K562 (cell line): ENCODE data around the gene PPT2. TPM values are rescaled to one million over a fixed set of nuclear protein-coding genes. Genes with fewer than 3 reads are reported as not detected.

Source experiments
- ATF3 ChIP-seq, 2 experiments: fragments of 450-650 bp in 1 of 2; sonication (generic) in 1 of 2; formaldehyde crosslinking in 1 of 2; IDR thresholded peaks in 1 of 2; conservative IDR thresholded peaks in 1 of 2; 2 replicates each; pipeline versions ENCODE4 v1.6.1 to v1.8.1; 2016 to 2023; ENCODE audit warnings: mild to moderate bottlenecking in 2 of 2, moderate library complexity in 2 of 2, inconsistent platforms in 1 of 2, missing genetic modification reagents in 1 of 2
- BCL6 ChIP-seq: fragments of 250-450 bp; sonication (Bioruptor Pico); IDR thresholded peaks from 2 replicates; pipeline ENCODE4 v1.4.0; 2020
- CHD2 ChIP-seq: IDR thresholded peaks from 2 replicates; pipeline ENCODE4 v1.6.1; 2011; ENCODE audit warnings: low read depth, low read length
- CREB1 ChIP-seq, 2 experiments: sonication (generic) in 1 of 2; formaldehyde crosslinking in 1 of 2; IDR thresholded peaks; 2 replicates each; pipeline versions ENCODE4 v1.6.1 to v1.8.0; 2012 to 2022; ENCODE audit warnings: inconsistent platforms in 1 of 2, mild to moderate bottlenecking in 1 of 2, missing genetic modification reagents in 1 of 2, moderate library complexity in 1 of 2
- ELF4 ChIP-seq: fragments of 450-650 bp; formaldehyde crosslinking; IDR thresholded peaks from 2 replicates; pipeline ENCODE4 v1.4.0; 2022; ENCODE audit warnings: missing genetic modification characterization
- FOXO4 ChIP-seq: fragments of 450-650 bp; formaldehyde crosslinking; IDR thresholded peaks from 2 replicates; pipeline ENCODE4 v1.4.0; 2020; ENCODE audit warnings: mild to moderate bottlenecking, moderate library complexity
- JUN ChIP-seq, 2 experiments: sonication (generic) in 1 of 2; formaldehyde crosslinking in 1 of 2; IDR thresholded peaks; 2 replicates each; pipeline versions ENCODE4 v1.6.1 to v1.8.0; 2012 to 2022; ENCODE audit warnings: borderline replicate concordance in 2 of 2, mild to moderate bottlenecking in 2 of 2, improper control_type of control experiment in 1 of 2, low read depth in 1 of 2, low read length in 1 of 2, missing genetic modification reagents in 1 of 2
- KAT8 ChIP-seq: fragments of 450-650 bp; IDR thresholded peaks from 2 replicates; pipeline ENCODE4 v1.6.1; 2016; ENCODE audit warnings: low read depth, mild to moderate bottlenecking
- REST ChIP-seq, 2 experiments: fragments of 450-650 bp; formaldehyde crosslinking in 1 of 2; IDR thresholded peaks; 2 replicates each; pipeline versions ENCODE4 v1.4.0 to v1.6.1; 2014 to 2020; ENCODE audit warnings: mild to moderate bottlenecking in 2 of 2, borderline replicate concordance in 1 of 2, low read depth in 1 of 2
- SLC30A9 ChIP-seq: fragments of 250-450 bp; sonication (Bioruptor Pico); IDR thresholded peaks from 2 replicates; pipeline ENCODE4 v1.8.0; 2022; ENCODE audit warnings: mild to moderate bottlenecking, moderate library complexity
- SMARCC2 ChIP-seq: fragments of 450-650 bp; IDR thresholded peaks from 2 replicates; pipeline ENCODE4 v1.6.1; 2017; ENCODE audit warnings: antibody characterized with exemption, moderate library complexity, mild to moderate bottlenecking, low read depth
- SREBF1 ChIP-seq: fragments of 150-350 bp; IDR thresholded peaks from 2 replicates; pipeline ENCODE4 v1.6.1; 2014; ENCODE audit warnings: antibody characterized with exemption, low read depth, low read length, borderline replicate concordance
- SRSF1 ChIP-seq: fragments of 200-400 bp; formaldehyde crosslinking; IDR thresholded peaks from 2 replicates; pipeline ENCODE4 v1.6.1; 2017; ENCODE audit warnings: mild to moderate bottlenecking, low read depth, low read length, moderate library complexity
- SRSF7 ChIP-seq: fragments of 200-400 bp; formaldehyde crosslinking; optimal IDR thresholded peaks from 2 replicates; pipeline ENCODE3; 2017; ENCODE audit warnings: mild to moderate bottlenecking, low read depth, low read length
- ZNF197 ChIP-seq: fragments of 200-800 bp; sonication (Bioruptor generic); IDR thresholded peaks from 2 replicates; pipeline ENCODE4 v1.6.1; 2016; ENCODE audit warnings: low read depth, missing genetic modification characterization, missing compliant biosample characterization
- ZNF75A ChIP-seq: fragments of 450-650 bp; formaldehyde crosslinking; IDR thresholded peaks from 2 replicates; pipeline ENCODE4 v1.4.0; 2020; ENCODE audit warnings: mild to moderate bottlenecking
- polyA plus RNA-seq, 8 experiments: library from polyadenylated mRNA; depleted of rRNA in 4 of 8; stranded (reverse) in 5 of 8; unstranded in 3 of 8; fragments of >200 nt; fragmentation: Nextera tagmentation in 2 of 8; fragmentation: Illumina TruSeq in 1 of 8; extraction: Ambion mirVana in 2 of 8; extraction: Trizol in 1 of 8; gene quantifications; 2 replicates each; pipeline versions ENCODE4 v1.2.1 to v1.2.3, GENCODE V29; 2011 to 2014; ENCODE audit warnings: inconsistent platforms in 1 of 8, missing spikeins in 1 of 8
- total RNA-seq, 7 experiments: library from RNA; depleted of rRNA in 6 of 7; stranded (reverse); fragments of >200 nt in 6 of 7; fragmentation: Illumina TruSeq in 2 of 7; extraction: Trizol in 2 of 7; gene quantifications; 2 replicates each; pipeline versions ENCODE4 v1.2.1 to v1.2.3, GENCODE V29; 2011 to 2021; ENCODE audit warnings: low replicate concordance in 1 of 7

The PPT2 gene
- total and polyA plus RNA-seq, 9 of the 15 experiments (the other 6 are each of a cell fraction or from before 2014, with no cell fraction given): 27.4 to 98.8 (median 69.9) TPM

GRCh38 chr6:32190054-32190851 lies 36.3 kb downstream of the PPT2 start, which contains the start of gene PBX2 (continued):
- no peak for TF ChIP-seq REST (IDR thresholded peaks at IDR 0.05; ENCODE audit: borderline replicate concordance)
- TF ChIP-seq REST (CRISPR knock-in tag; IDR thresholded peaks at IDR 0.05; ENCODE audit: low read depth): peak; percentile 62; the same call in 1 of the 2 replicates
- no peak for TF ChIP-seq FOXO4 (CRISPR knock-in tag)
- TF ChIP-seq SMARCC2: peak; percentile 37; the same call in 1 of the 2 replicates
- no peak for TF ChIP-seq JUN (IDR thresholded peaks at IDR 0.05; ENCODE audit: borderline replicate concordance, low read depth, low read length)
- no peak for TF ChIP-seq JUN (CRISPR knock-in tag; IDR thresholded peaks at IDR 0.05; ENCODE audit: borderline replicate concordance)
- TF ChIP-seq ZNF75A (CRISPR knock-in tag): 0 out of 2 replicates have a peak, but pooled peaks have one; percentile 8
- no peak for TF ChIP-seq CREB1 (IDR thresholded peaks at IDR 0.05)
- TF ChIP-seq CREB1 (CRISPR knock-in tag; IDR thresholded peaks at IDR 0.05): no peak
- TF ChIP-seq SLC30A9: no peak
- TF ChIP-seq CHD2: peak; percentile 43; the same call in 1 of the 2 replicates
- TF ChIP-seq BCL6 (CRISPR knock-in tag): no peak
- TF ChIP-seq SREBF1: no peak
- no peak for TF ChIP-seq KAT8
- no peak for TF ChIP-seq SRSF7
- TF ChIP-seq SRSF1: no peak
- peak; percentile 97 for TF ChIP-seq ELF4
- TF ChIP-seq ATF3 (IDR thresholded peaks at IDR 0.05): no peak
- TF ChIP-seq ATF3 (CRISPR knock-in tag; conservative IDR thresholded peaks at IDR 0.05): no peak
- no peak for TF ChIP-seq ZNF197
